Endothelial cell of umbilical vein (primary cell): ENCODE measurements around the gene UNCX. TPM values are rescaled to one million over a fixed set of nuclear protein-coding genes. Genes with fewer than 3 reads are reported as not detected.

Experiments
- Bru-seq: library from RNA; stranded (reverse); fragments of 400-500 nt; gene quantifications from one replicate; lab custom pipeline; 2021; lab: Mats Ljungman, UMichigan
- BruChase-seq, 2 experiments: library from RNA; stranded (reverse); fragments of 400-500 nt; gene quantifications; one replicate each; lab custom pipeline; 2021; lab: Mats Ljungman, UMichigan
- BruUV-seq: library from RNA; stranded (reverse); fragments of 400-500 nt; replicated peaks from 2 replicates; lab custom pipeline; 2021; lab: Mats Ljungman, UMichigan
- CTCF ChIA-PET: fragments of 300-600, 350-600 bp; sonication (Branson Sonifier 250); formaldehyde crosslinking; loops from one replicate; lab custom pipeline; 2021; ENCODE audit warnings: antibody characterized with exemption, inconsistent platforms; lab: Charles Lee
- POLR2A ChIA-PET: fragments of 300-600, 350-600 bp; sonication (Branson Sonifier 250); formaldehyde crosslinking; loops from one replicate; lab custom pipeline; 2021; ENCODE audit warnings: antibody characterized with exemption, inconsistent platforms; lab: Charles Lee
- DNase-seq: peaks from one replicate; pipeline ENCODE4 v3.0.0-alpha.2; 2011; ENCODE audit warnings: low read depth, low spot score
- FAIRE-seq: peaks from 2 replicates; lab custom pipeline; 2011; peaks lifted over from hg19 to GRCh38; lab: Jason Lieb, UNC
- H2AFZ ChIP-seq: 2 replicates; pipeline ENCODE4 v1.6.0; 2012; ENCODE audit warnings: low read depth, low read length, control low read depth, inconsistent platforms
- H3K27ac ChIP-seq: 2 replicates; pipeline ENCODE4 v1.5.1; 2011; ENCODE audit warnings: low read depth, mild to moderate bottlenecking, control low read depth, low read length, moderate library complexity; ENCODE audit not compliant: insufficient read depth
- H3K27me3 ChIP-seq, 2 experiments: 2 replicates each; pipeline versions ENCODE4 v1.6.0 to v1.6.1; 2011; ENCODE audit warnings: low read length in 2 of 2, mixed read lengths in 1 of 2; ENCODE audit not compliant: control insufficient read depth in 2 of 2, insufficient read depth in 2 of 2
- H3K36me3 ChIP-seq, 2 experiments: 2 replicates in 1 of 2; 3 replicates in 1 of 2; pipeline ENCODE4 v1.5.1; 2011; ENCODE audit warnings: low read length in 2 of 2, mild to moderate bottlenecking in 1 of 2, moderate library complexity in 1 of 2; ENCODE audit not compliant: control insufficient read depth in 2 of 2, insufficient read depth in 2 of 2; ENCODE audit errors: extremely low read depth in 1 of 2
- H3K4me1 ChIP-seq: 3 replicates; pipeline ENCODE4 v1.5.1; 2011; ENCODE audit warnings: mild to moderate bottlenecking, low read length; ENCODE audit not compliant: control insufficient read depth, insufficient read depth; ENCODE audit errors: extremely low read depth
- H3K4me2 ChIP-seq: 2 replicates; pipeline ENCODE4 v1.6.1; 2011; ENCODE audit warnings: low read length, control low read depth, mixed read lengths; ENCODE audit not compliant: insufficient read depth
- H3K4me3 ChIP-seq, 3 experiments: fragments of 200-600 bp in 1 of 3; sonication (generic), shearing (Covaris generic) in 1 of 3; replicated peaks in 1 of 3; 2 replicates each; pipeline ENCODE4 v1.5.1; 2011 to 2016; ENCODE audit warnings: control low read depth in 3 of 3, low read length in 3 of 3, mild to moderate bottlenecking in 2 of 3, inconsistent platforms in 1 of 3, low read depth in 1 of 3, moderate library complexity in 1 of 3; ENCODE audit not compliant: insufficient read depth in 1 of 3
- H3K79me2 ChIP-seq: 2 replicates; pipeline ENCODE4 v1.6.0; 2012; ENCODE audit warnings: low read length, inconsistent platforms; ENCODE audit not compliant: control insufficient read depth, insufficient read depth
- H3K9ac ChIP-seq: replicated peaks from 2 replicates; pipeline ENCODE3; 2011; ENCODE audit warnings: low read length, control low read depth; ENCODE audit not compliant: insufficient read depth; ENCODE audit errors: extremely low read depth
- H3K9me1 ChIP-seq: replicated peaks from 3 replicates; pipeline ENCODE4 v1.6.0; 2011; ENCODE audit warnings: mild to moderate bottlenecking, low read length; ENCODE audit not compliant: control insufficient read depth, insufficient read depth; ENCODE audit errors: extremely low read depth
- H3K9me3 ChIP-seq: replicated peaks from 2 replicates; pipeline ENCODE4 v1.5.1; 2012; ENCODE audit warnings: low read length, inconsistent platforms; ENCODE audit not compliant: control insufficient read depth, insufficient read depth
- H4K20me1 ChIP-seq: replicated peaks from 2 replicates; pipeline ENCODE3; 2011; ENCODE audit warnings: mild to moderate bottlenecking, low read length; ENCODE audit not compliant: control insufficient read depth, insufficient read depth; ENCODE audit errors: extremely low read depth
- EZH2 ChIP-seq: IDR thresholded peaks from 2 replicates; pipeline ENCODE4 v1.6.1; 2012; ENCODE audit warnings: borderline replicate concordance, low read depth, mild to moderate bottlenecking, moderate library complexity, low read length, inconsistent platforms; ENCODE audit not compliant: severe bottlenecking
- FOS ChIP-seq: IDR thresholded peaks from 2 replicates; pipeline ENCODE4 v1.6.1; 2011; ENCODE audit warnings: mild to moderate bottlenecking, low read length, moderate library complexity, borderline replicate concordance; ENCODE audit not compliant: insufficient read depth
- GATA2 ChIP-seq: IDR thresholded peaks from 2 replicates; pipeline ENCODE4 v1.7.0; 2011; ENCODE audit warnings: low read depth, mild to moderate bottlenecking, moderate library complexity, mixed read lengths, low read length; ENCODE audit not compliant: insufficient read length, insufficient read depth
- JUN ChIP-seq: IDR thresholded peaks from 2 replicates; pipeline ENCODE4 v1.6.1; 2011; ENCODE audit warnings: borderline replicate concordance, low read depth; ENCODE audit not compliant: insufficient read length, insufficient read depth
- MYC ChIP-seq: IDR thresholded peaks from one replicate; pipeline ENCODE4 v1.6.1; 2011; ENCODE audit warnings: mild to moderate bottlenecking, low read depth, low read length
- POLR2A ChIP-seq: IDR thresholded peaks from 2 replicates; pipeline ENCODE4 v1.6.1; 2012; ENCODE audit warnings: low read depth, mild to moderate bottlenecking, control low read depth, low read length
- POLR2AphosphoS5 ChIP-seq: IDR thresholded peaks from 2 replicates; pipeline ENCODE4 v1.6.1; 2012; ENCODE audit warnings: low read depth, mild to moderate bottlenecking, control low read depth, low read length, moderate library complexity; ENCODE audit not compliant: insufficient read depth
- dilution Hi-C: fragments of 300-500 bp; cut with MboI; formaldehyde crosslinking; loops from one replicate; pipeline ENCODE4 v1.15.0; 2019; ENCODE audit warnings: low sequenced_read_pairs; ENCODE audit not compliant: extremely low pct_ligation_motif_present
- intact Hi-C: fragments of 100-400 bp; cut with micrococcal nuclease; formaldehyde crosslinking; loops from one replicate; pipeline ENCODE4 v1.10.0; 2022
- long read RNA-seq: library from polyadenylated mRNA; stranded (forward); transcript quantifications from one replicate; pipeline ENCODE4 v2.0.0, GENCODE V29; 2021
- polyA minus RNA-seq, 3 experiments: library from RNA; depleted of rRNA, polyadenylated mRNA; stranded (reverse); fragments of >200 nt; gene quantifications; 1 replicate in 1 of 3; 2 replicates in 2 of 3; pipeline ENCODE4 v1.2.3, GENCODE V29; 2011
- polyA plus RNA-seq, 4 experiments: library from polyadenylated mRNA; depleted of rRNA in 3 of 4; stranded (reverse) in 3 of 4; unstranded in 1 of 4; fragments of >200 nt; gene quantifications; 2 replicates each; pipeline versions ENCODE4 v1.2.1 to v1.2.3, GENCODE V29; 2011 to 2012; ENCODE audit warnings: missing spikeins in 1 of 4
- total RNA-seq: library from RNA; stranded (reverse); gene quantifications from 2 replicates; pipeline ENCODE4 v1.2.3, GENCODE V29; 2021
- TF ChIP-seq, protein P1 (sequence below), 2 donors: IDR thresholded peaks; 1 replicate in 1 of 2; 2 replicates in 1 of 2; pipeline ENCODE4 v1.5.1; 2011; ENCODE audit warnings: low read length in 2 of 2, mild to moderate bottlenecking in 2 of 2, moderate library complexity in 2 of 2, control low read depth in 1 of 2, inconsistent platforms in 1 of 2, low read depth in 1 of 2; ENCODE audit not compliant: insufficient read depth in 1 of 2; ENCODE audit errors: extremely low read depth in 1 of 2
- TF ChIP-seq, protein P2 (sequence below): IDR thresholded peaks from 2 replicates; pipeline ENCODE4 v1.6.1; 2011; ENCODE audit not compliant: insufficient read depth, insufficient read length

The UNCX gene
- total RNA-seq (not detected in 2 replicates), polyA plus RNA-seq (not detected in 2 replicates), polyA minus RNA-seq (not detected in 2 replicates), Bru-seq, nascent RNA (not detected), BruChase-seq, experiment 1, labeled RNA remaining after a 6-hour chase (not detected), BruChase-seq, experiment 2, labeled RNA remaining after a 2-hour chase (not detected)
- polyA plus RNA-seq (2011; cell fraction: cytosol; rRNA removed), result not detected in 2 replicates
- not detected in 2 replicates for polyA plus RNA-seq (2011; cell fraction: nucleus; rRNA removed)
- not detected in 2 replicates for polyA plus RNA-seq (2012)
- not detected for polyA minus RNA-seq (2011; cell fraction: cytosol; rRNA and poly(A)+ RNA removed)
- not detected in 2 replicates for polyA minus RNA-seq (2011; cell fraction: nucleus; rRNA and poly(A)+ RNA removed)
- long read RNA-seq, result 0 reads

DNA sequence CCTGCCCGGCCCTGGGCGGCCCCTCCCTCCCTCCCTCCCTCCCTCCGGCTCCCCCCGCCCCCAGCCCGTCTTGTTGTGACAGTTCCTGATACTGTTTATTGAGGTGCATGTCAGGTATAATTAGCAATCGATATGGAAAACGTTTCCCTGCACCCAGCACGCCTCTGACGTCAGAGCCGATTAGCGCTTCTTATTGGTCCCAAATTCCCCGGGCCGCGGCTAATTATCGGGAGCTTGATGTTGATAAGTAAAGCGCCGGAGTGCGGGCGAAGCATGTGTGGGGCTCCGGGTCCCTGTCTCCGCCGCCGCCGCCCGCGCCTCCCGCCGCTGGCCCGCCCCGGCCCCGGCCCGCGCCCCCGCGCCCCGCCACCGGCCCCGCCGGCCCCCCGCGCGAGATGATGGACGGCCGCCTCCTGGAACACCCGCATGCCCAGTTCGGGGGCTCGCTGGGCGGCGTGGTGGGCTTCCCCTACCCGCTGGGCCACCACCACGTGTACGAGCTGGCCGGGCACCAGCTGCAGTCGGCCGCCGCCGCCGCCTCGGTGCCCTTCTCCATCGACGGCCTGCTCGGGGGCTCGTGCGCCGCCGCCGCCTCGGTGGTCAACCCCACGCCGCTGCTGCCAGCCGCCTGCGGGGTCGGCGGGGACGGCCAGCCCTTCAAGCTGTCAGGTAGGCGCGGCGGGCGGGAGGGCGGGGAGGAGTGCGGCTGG is at the start of gene UNCX:
TSS of gene UNCX (plus strand) at position 250 of the 710 bp plus-strand sequence. CDS start at position 396, 146 bp downstream.
- intact Hi-C loops, result no loop called here
- no peak within 1 kb of the TSS for H2AFZ ChIP-seq
- H3K27ac ChIP-seq, result no peak within 1 kb of the TSS
- H3K36me3 ChIP-seq, result no peaks in the 10 kb centered on the region
- no peaks in the 10 kb centered on the region for H4K20me1 ChIP-seq
- ChIA-PET CTCF (no interaction called here), POLR2A (no interaction called here)
- dilution Hi-C loops, result no loop called here
- no TSS peak for BruUV-seq
- H3K9me1 ChIP-seq, result no peaks in the 10 kb centered on the region
- H3K9ac ChIP-seq, result no peak within 1 kb of the TSS
- DNase-seq (no peak), FAIRE-seq (no peak)
- H3K27me3 ChIP-seq, result peaks cover 67 to 84% of the 10 kb centered on the region in 2 experiments
- no peaks in the 10 kb centered on the region for H3K79me2 ChIP-seq
- TF ChIP-seq POLR2AphosphoS5, result no peak
- TF ChIP-seq, protein P1, sequence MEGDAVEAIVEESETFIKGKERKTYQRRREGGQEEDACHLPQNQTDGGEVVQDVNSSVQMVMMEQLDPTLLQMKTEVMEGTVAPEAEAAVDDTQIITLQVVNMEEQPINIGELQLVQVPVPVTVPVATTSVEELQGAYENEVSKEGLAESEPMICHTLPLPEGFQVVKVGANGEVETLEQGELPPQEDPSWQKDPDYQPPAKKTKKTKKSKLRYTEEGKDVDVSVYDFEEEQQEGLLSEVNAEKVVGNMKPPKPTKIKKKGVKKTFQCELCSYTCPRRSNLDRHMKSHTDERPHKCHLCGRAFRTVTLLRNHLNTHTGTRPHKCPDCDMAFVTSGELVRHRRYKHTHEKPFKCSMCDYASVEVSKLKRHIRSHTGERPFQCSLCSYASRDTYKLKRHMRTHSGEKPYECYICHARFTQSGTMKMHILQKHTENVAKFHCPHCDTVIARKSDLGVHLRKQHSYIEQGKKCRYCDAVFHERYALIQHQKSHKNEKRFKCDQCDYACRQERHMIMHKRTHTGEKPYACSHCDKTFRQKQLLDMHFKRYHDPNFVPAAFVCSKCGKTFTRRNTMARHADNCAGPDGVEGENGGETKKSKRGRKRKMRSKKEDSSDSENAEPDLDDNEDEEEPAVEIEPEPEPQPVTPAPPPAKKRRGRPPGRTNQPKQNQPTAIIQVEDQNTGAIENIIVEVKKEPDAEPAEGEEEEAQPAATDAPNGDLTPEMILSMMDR (IDR thresholded peaks at IDR 0.05; ENCODE audit: extremely low read depth in 1 of 2, insufficient read depth in 1 of 2, low read depth in 1 of 2, low read length in 2 of 2), result no peak
- TF ChIP-seq FOS, result no peak
- TF ChIP-seq EZH2, result no peak
- TF ChIP-seq JUN, result no peak
- TF ChIP-seq POLR2A, result no peak
- TF ChIP-seq MYC, result no peak
- TF ChIP-seq, protein P2, sequence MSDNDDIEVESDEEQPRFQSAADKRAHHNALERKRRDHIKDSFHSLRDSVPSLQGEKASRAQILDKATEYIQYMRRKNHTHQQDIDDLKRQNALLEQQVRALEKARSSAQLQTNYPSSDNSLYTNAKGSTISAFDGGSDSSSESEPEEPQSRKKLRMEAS, result no peak
- no peak for TF ChIP-seq GATA2
- H3K4me3 ChIP-seq, result no peak within 1 kb of the TSS
- H3K9me3 ChIP-seq, result no peaks in the 10 kb centered on the region
- no peaks in the 10 kb centered on the region for H3K4me1 ChIP-seq
- no peak within 1 kb of the TSS for H3K4me2 ChIP-seq
